ENCODE results near the gene SDK1. TPM values are rescaled to one million over a fixed set of nuclear protein-coding genes. Genes with fewer than 3 reads are reported as not detected.

Gene SDK1
- polyA plus RNA-seq, 2 donors: 0.33 to 0.47 TPM

GRCh38 chr7:3302681-3303320 is 1.7 kb downstream of the SDK1 start:
- 27 to 28% methylated on average over 7 of the region's 7 CpGs for WGBS, 2 donors

GRCh38 chr7:3304131-3304530 is 3.1 kb downstream of the SDK1 start:
- no peak overlapping the region for H3K27ac ChIP-seq (ENCODE audit: low read depth in 2 of 2, low read length in 1 of 2)
- no peaks in the 10 kb centered on the region for H3K9me3 ChIP-seq (ENCODE audit: control insufficient read depth in 2 of 2, insufficient read depth in 1 of 2, low read depth in 1 of 2, low read length in 1 of 2)
- 85 to 87% methylated on average over 4 of the region's 4 CpGs for WGBS, 2 donors

More at GRCh38 chr7:3302681-3303320, 1.7 kb downstream of the SDK1 start:
- Histone ChIP-seq H3K36me3 (ENCODE audit: control insufficient read depth in 2 of 2, insufficient read depth in 2 of 2, low read length in 1 of 2) (no peaks in the 10 kb centered on the region), H3K27me3 (ENCODE audit: control insufficient read depth in 1 of 2, insufficient read depth in 2 of 2, low read length in 2 of 2) (no peaks in the 10 kb centered on the region), H3K9me3 (ENCODE audit: control insufficient read depth in 2 of 2, insufficient read depth in 1 of 2, low read depth in 1 of 2, low read length in 1 of 2) (no peaks in the 10 kb centered on the region), H3K4me1 (ENCODE audit: control insufficient read depth in 2 of 2, insufficient read depth in 2 of 2, low read length in 1 of 2) (peaks cover 0 to 3% of the 10 kb centered on the region in 2 donors), H3K27ac (ENCODE audit: low read depth in 2 of 2, low read length in 1 of 2) (no peak overlapping the region), H3K4me3 (ENCODE audit: low read depth in 1 of 2, low read length in 2 of 2) (no peak overlapping the region)

GRCh38 chr7:3307435-3307834 is 6.4 kb downstream of the SDK1 start:
- 27 to 42% methylated on average over 1 of the region's 1 CpG for WGBS, 2 donors
- Histone ChIP-seq H3K36me3 (ENCODE audit: control insufficient read depth in 2 of 2, insufficient read depth in 2 of 2, low read length in 1 of 2) (no peaks in the 10 kb centered on the region), H3K27me3 (ENCODE audit: control insufficient read depth in 1 of 2, insufficient read depth in 2 of 2, low read length in 2 of 2) (no peaks in the 10 kb centered on the region), H3K4me3 (ENCODE audit: low read depth in 1 of 2, low read length in 2 of 2) (no peak overlapping the region), H3K27ac (ENCODE audit: low read depth in 2 of 2, low read length in 1 of 2) (no peak overlapping the region), H3K4me1 (ENCODE audit: control insufficient read depth in 2 of 2, insufficient read depth in 2 of 2, low read length in 1 of 2) (no peaks in the 10 kb centered on the region), H3K9me3 (ENCODE audit: control insufficient read depth in 2 of 2, insufficient read depth in 1 of 2, low read depth in 1 of 2, low read length in 1 of 2) (no peaks in the 10 kb centered on the region)

More at GRCh38 chr7:3304131-3304530, 3.1 kb downstream of the SDK1 start:
- Histone ChIP-seq H3K4me3 (ENCODE audit: low read depth in 1 of 2, low read length in 2 of 2) (no peak overlapping the region), H3K4me1 (ENCODE audit: control insufficient read depth in 2 of 2, insufficient read depth in 2 of 2, low read length in 1 of 2) (peaks cover 0 to 3% of the 10 kb centered on the region in 2 donors), H3K27me3 (ENCODE audit: control insufficient read depth in 1 of 2, insufficient read depth in 2 of 2, low read length in 2 of 2) (no peaks in the 10 kb centered on the region), H3K36me3 (ENCODE audit: control insufficient read depth in 2 of 2, insufficient read depth in 2 of 2, low read length in 1 of 2) (no peaks in the 10 kb centered on the region)

GRCh38 chr7:3309140-3309539 is 8.1 kb downstream of the SDK1 start:
- H3K4me1 ChIP-seq (ENCODE audit: control insufficient read depth in 2 of 2, insufficient read depth in 2 of 2, low read length in 1 of 2): no peaks in the 10 kb centered on the region
- no peaks in the 10 kb centered on the region for H3K9me3 ChIP-seq (ENCODE audit: control insufficient read depth in 2 of 2, insufficient read depth in 1 of 2, low read depth in 1 of 2, low read length in 1 of 2)
- no peaks in the 10 kb centered on the region for H3K27me3 ChIP-seq (ENCODE audit: control insufficient read depth in 1 of 2, insufficient read depth in 2 of 2, low read length in 2 of 2)
- 71 to 84% methylated on average over 3 of the region's 3 CpGs for WGBS, 2 donors
- H3K36me3 ChIP-seq (ENCODE audit: control insufficient read depth in 2 of 2, insufficient read depth in 2 of 2, low read length in 1 of 2): no peaks in the 10 kb centered on the region
- no peak overlapping the region for H3K4me3 ChIP-seq (ENCODE audit: low read depth in 1 of 2, low read length in 2 of 2)
- H3K27ac ChIP-seq (ENCODE audit: low read depth in 2 of 2, low read length in 1 of 2): no peak overlapping the region

GRCh38 chr7:3309956-3310355 is 8.9 kb downstream of the SDK1 start:
- 80 to 85% methylated on average over 1 of the region's 1 CpG for WGBS, 2 donors

GRCh38 chr7:3310884-3311283 is 9.8 kb downstream of the SDK1 start:
- Histone ChIP-seq H3K27ac (ENCODE audit: low read depth in 2 of 2, low read length in 1 of 2) (no peak overlapping the region), H3K4me1 (ENCODE audit: control insufficient read depth in 2 of 2, insufficient read depth in 2 of 2, low read length in 1 of 2) (no peaks in the 10 kb centered on the region), H3K4me3 (ENCODE audit: low read depth in 1 of 2, low read length in 2 of 2) (no peak overlapping the region), H3K36me3 (ENCODE audit: control insufficient read depth in 2 of 2, insufficient read depth in 2 of 2, low read length in 1 of 2) (no peaks in the 10 kb centered on the region), H3K27me3 (ENCODE audit: control insufficient read depth in 1 of 2, insufficient read depth in 2 of 2, low read length in 2 of 2) (no peaks in the 10 kb centered on the region), H3K9me3 (ENCODE audit: control insufficient read depth in 2 of 2, insufficient read depth in 1 of 2, low read depth in 1 of 2, low read length in 1 of 2) (no peaks in the 10 kb centered on the region)
- 76 to 84% methylated on average over 3 of the region's 3 CpGs for WGBS, 2 donors

More at GRCh38 chr7:3309956-3310355, 8.9 kb downstream of the SDK1 start:
- Histone ChIP-seq H3K4me1 (ENCODE audit: control insufficient read depth in 2 of 2, insufficient read depth in 2 of 2, low read length in 1 of 2) (no peaks in the 10 kb centered on the region), H3K9me3 (ENCODE audit: control insufficient read depth in 2 of 2, insufficient read depth in 1 of 2, low read depth in 1 of 2, low read length in 1 of 2) (no peaks in the 10 kb centered on the region), H3K27ac (ENCODE audit: low read depth in 2 of 2, low read length in 1 of 2) (no peak overlapping the region), H3K27me3 (ENCODE audit: control insufficient read depth in 1 of 2, insufficient read depth in 2 of 2, low read length in 2 of 2) (no peaks in the 10 kb centered on the region), H3K4me3 (ENCODE audit: low read depth in 1 of 2, low read length in 2 of 2) (no peak overlapping the region), H3K36me3 (ENCODE audit: control insufficient read depth in 2 of 2, insufficient read depth in 2 of 2, low read length in 1 of 2) (no peaks in the 10 kb centered on the region)

GRCh38 chr7:3312583-3312982 is 11.5 kb downstream of the SDK1 start:
- H3K36me3 ChIP-seq (ENCODE audit: control insufficient read depth in 2 of 2, insufficient read depth in 2 of 2, low read length in 1 of 2): no peaks in the 10 kb centered on the region
- WGBS, 2 donors: 79 to 85% methylated on average over 2 of the region's 2 CpGs
- no peak overlapping the region for H3K27ac ChIP-seq (ENCODE audit: low read depth in 2 of 2, low read length in 1 of 2)
- no peaks in the 10 kb centered on the region for H3K9me3 ChIP-seq (ENCODE audit: control insufficient read depth in 2 of 2, insufficient read depth in 1 of 2, low read depth in 1 of 2, low read length in 1 of 2)
- H3K4me3 ChIP-seq (ENCODE audit: low read depth in 1 of 2, low read length in 2 of 2): no peak overlapping the region
- no peaks in the 10 kb centered on the region for H3K4me1 ChIP-seq (ENCODE audit: control insufficient read depth in 2 of 2, insufficient read depth in 2 of 2, low read length in 1 of 2)
- no peaks in the 10 kb centered on the region for H3K27me3 ChIP-seq (ENCODE audit: control insufficient read depth in 1 of 2, insufficient read depth in 2 of 2, low read length in 2 of 2)

- no peaks in the 10 kb centered on the region for H3K4me1 ChIP-seq (ENCODE audit: control insufficient read depth in 2 of 2, insufficient read depth in 2 of 2, low read length in 1 of 2)
- no peaks in the 10 kb centered on the region for H3K36me3 ChIP-seq (ENCODE audit: control insufficient read depth in 2 of 2, insufficient read depth in 2 of 2, low read length in 1 of 2)
- no peak overlapping the region for H3K4me3 ChIP-seq (ENCODE audit: low read depth in 1 of 2, low read length in 2 of 2)
- H3K9me3 ChIP-seq (ENCODE audit: control insufficient read depth in 2 of 2, insufficient read depth in 1 of 2, low read depth in 1 of 2, low read length in 1 of 2): peaks cover 0 to 2% of the 10 kb centered on the region in 2 donors
- H3K27ac ChIP-seq (ENCODE audit: low read depth in 2 of 2, low read length in 1 of 2): no peak overlapping the region
- 77 to 83% methylated on average over 4 of the region's 4 CpGs for WGBS, 2 donors
- H3K27me3 ChIP-seq (ENCODE audit: control insufficient read depth in 1 of 2, insufficient read depth in 2 of 2, low read length in 2 of 2): no peaks in the 10 kb centered on the region
Measured at GRCh38 chr7:3318874-3319273, 17.8 kb downstream of the SDK1 start.

- no peak overlapping the region for H3K4me3 ChIP-seq (ENCODE audit: low read depth in 1 of 2, low read length in 2 of 2)
- H3K27me3 ChIP-seq (ENCODE audit: control insufficient read depth in 1 of 2, insufficient read depth in 2 of 2, low read length in 2 of 2): no peaks in the 10 kb centered on the region
- WGBS, 2 donors: 72 to 85% methylated on average over 4 of the region's 4 CpGs
- H3K36me3 ChIP-seq (ENCODE audit: control insufficient read depth in 2 of 2, insufficient read depth in 2 of 2, low read length in 1 of 2): no peaks in the 10 kb centered on the region
- H3K4me1 ChIP-seq (ENCODE audit: control insufficient read depth in 2 of 2, insufficient read depth in 2 of 2, low read length in 1 of 2): no peaks in the 10 kb centered on the region
- no peak overlapping the region for H3K27ac ChIP-seq (ENCODE audit: low read depth in 2 of 2, low read length in 1 of 2)
- H3K9me3 ChIP-seq (ENCODE audit: control insufficient read depth in 2 of 2, insufficient read depth in 1 of 2, low read depth in 1 of 2, low read length in 1 of 2): peaks cover 0 to 2% of the 10 kb centered on the region in 2 donors
Measured at GRCh38 chr7:3321206-3321605, 20.2 kb downstream of the SDK1 start.

- H3K4me3 ChIP-seq (ENCODE audit: low read depth in 1 of 2, low read length in 2 of 2): no peak overlapping the region
- H3K36me3 ChIP-seq (ENCODE audit: control insufficient read depth in 2 of 2, insufficient read depth in 2 of 2, low read length in 1 of 2): no peaks in the 10 kb centered on the region
- WGBS, 2 donors: 80 to 84% methylated on average over 3 of the region's 3 CpGs
- no peaks in the 10 kb centered on the region for H3K4me1 ChIP-seq (ENCODE audit: control insufficient read depth in 2 of 2, insufficient read depth in 2 of 2, low read length in 1 of 2)
- H3K27ac ChIP-seq (ENCODE audit: low read depth in 2 of 2, low read length in 1 of 2): no peak overlapping the region
- no peaks in the 10 kb centered on the region for H3K27me3 ChIP-seq (ENCODE audit: control insufficient read depth in 1 of 2, insufficient read depth in 2 of 2, low read length in 2 of 2)
- H3K9me3 ChIP-seq (ENCODE audit: control insufficient read depth in 2 of 2, insufficient read depth in 1 of 2, low read depth in 1 of 2, low read length in 1 of 2): peaks cover 0 to 2% of the 10 kb centered on the region in 2 donors
Measured at GRCh38 chr7:3321745-3322144, 20.7 kb downstream of the SDK1 start.

All from esophagus (tissue), 2 donors.